GM21825 (cell line): ENCODE measurements around the gene NDUFB2.
"Not testable (repeated sequence)": the region's sequence is repeated elsewhere in the genome, so short reads cannot be mapped to it uniquely, and the experiment has no call there.

Experiments used
- ATAC-seq: cut with Tn5 transposase; IDR thresholded peaks from one replicate; pipeline ENCODE4 v1.9.1; 2021; ENCODE audit warnings: mild to moderate bottlenecking, moderate library complexity; ENCODE audit not compliant: unreplicated experiment

The NDUFB2 gene

DNA sequence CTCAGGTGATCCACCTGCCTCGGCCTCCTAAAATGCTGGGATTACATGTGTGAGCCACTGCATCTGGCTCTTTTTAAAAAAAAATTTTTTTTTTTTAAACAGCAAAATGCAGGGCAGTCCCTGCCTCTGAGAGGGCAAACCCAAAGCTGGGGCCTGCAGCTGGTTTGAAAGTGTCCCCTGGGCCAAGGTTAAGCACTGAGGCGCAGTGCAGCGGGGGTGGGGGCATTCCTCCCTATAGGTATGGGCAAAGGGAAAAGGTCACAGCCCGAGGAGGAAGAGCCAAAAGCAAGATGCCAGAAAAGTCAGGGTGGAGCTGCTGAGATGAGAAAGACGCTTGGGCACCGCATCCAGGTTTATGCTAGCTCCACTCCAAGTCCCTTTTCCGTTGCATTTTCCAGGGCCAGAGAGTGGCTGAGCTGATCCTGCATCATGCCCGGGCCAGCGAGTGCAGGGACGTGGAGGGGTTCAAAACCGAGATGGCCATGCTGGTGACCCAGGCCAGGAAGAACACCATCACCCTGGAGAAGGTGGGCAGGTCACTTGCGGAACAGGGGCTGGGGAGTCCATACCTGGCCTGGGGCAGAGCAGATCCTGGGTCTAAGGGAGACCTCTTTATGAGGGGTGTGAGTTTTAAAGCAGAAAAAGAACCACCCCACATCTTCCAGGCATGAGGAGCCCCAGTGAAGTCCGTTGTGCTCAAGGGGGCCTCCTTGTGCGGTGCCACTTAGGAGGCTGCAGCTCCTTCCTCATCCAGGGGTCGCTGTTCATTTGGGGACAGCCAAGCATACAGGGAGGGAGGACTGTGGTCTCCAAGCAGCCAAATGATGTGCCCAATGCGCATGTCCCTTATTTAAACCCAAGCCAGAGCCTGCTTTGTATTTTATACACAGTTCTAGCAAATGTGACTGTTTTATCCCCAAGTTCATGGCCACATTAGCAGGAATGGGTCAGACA is 7.0 kb upstream of the NDUFB2 start:
- no peak for ATAC-seq

DNA sequence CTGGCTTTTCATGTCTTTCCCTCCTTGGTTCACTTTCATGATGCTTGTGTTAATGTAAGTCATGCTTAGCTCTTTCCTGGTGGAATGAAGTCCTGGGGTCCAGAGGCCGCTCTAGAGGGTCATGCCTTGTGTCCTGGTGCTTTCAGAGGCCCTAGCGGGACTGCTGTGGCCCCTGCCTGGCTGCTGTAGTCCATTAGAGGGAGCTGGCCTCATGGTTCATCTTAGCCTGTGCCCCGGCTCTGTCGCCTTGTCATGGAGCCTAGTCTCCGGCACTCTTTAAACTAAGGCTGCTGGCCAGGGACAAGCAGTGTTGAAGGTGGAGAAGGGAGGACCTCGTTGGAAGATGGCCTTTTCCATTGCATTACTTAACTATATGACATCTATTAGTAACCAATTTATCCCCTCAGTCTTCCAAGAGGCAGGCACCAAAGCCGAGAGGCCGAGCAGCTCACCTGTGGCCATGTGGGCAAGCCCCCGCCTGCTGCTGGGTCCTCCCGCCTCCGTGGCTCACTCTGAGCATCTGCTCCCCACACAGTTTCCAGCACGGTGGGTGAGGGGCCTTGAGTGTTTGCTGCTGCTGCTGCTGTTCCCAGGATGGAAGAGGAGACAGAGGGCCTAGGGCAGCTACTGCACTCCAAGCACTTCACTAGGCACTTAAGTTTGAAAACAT is 5.0 kb upstream of the NDUFB2 start:
- no peak for ATAC-seq

- not testable (repeated sequence) for ATAC-seq
Observed at GRCh38 chr7:140693849-140694248, 2.7 kb upstream of the NDUFB2 start.

- no peak for ATAC-seq
Observed at GRCh38 chr7:140694592-140694991, 1.9 kb upstream of the NDUFB2 start.

DNA sequence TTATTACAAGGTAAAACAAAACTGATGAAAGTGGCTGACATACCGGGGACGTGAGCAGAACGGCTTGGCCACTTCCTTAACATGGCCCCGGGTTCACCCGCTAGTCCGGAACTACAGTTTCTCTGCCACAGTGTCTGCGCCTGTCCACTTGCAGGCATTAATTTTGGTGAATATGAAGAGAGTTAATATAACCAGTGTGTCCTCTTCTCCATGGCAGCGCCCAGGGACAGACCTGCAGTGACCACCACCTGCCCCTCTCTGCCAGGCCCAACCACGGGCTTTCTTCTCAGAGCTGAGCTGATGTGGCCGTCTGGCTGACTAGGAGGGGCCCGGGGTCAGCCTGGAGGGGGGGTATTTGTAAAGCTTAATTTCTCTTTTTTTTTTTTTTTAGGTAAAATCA is 1.1 kb upstream of the NDUFB2 start:
- ATAC-seq, result no peak

DNA sequence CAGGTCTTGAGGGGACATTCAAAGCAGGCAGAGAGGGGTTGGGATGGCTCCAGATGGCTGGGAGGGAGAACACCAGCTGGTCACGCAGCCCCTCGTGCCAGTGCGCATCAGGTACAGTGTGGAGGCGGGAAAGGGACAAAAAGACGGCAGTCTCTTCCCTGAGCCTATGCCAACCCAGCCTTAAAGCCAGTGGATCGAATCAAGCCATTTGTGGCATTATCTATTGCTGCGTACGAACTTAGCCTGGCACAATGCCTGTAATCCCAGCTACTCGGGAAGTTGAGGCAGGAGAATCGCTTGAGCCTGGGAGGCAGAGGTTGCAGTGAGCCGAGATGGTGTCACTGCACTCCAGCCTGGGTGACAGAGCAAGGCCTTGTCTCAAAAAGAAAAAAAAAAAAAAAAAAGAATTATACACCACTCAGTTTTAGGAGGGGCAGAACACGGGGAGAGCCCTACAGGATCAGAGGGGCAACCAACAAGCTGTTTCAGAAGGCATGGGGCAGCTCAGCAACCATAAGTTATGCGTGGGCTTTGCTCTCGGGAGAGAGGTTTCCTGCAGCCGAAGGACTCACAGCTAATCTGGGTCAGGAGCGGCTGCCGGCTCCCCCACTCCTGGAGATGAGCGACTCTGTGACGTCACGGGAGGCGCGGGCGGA is 356 bp upstream of the NDUFB2 start:
- no peak for ATAC-seq

- ATAC-seq, result no peak
Observed at GRCh38 chr7:140697447-140698143, 1.1 kb downstream of the NDUFB2 start.

DNA sequence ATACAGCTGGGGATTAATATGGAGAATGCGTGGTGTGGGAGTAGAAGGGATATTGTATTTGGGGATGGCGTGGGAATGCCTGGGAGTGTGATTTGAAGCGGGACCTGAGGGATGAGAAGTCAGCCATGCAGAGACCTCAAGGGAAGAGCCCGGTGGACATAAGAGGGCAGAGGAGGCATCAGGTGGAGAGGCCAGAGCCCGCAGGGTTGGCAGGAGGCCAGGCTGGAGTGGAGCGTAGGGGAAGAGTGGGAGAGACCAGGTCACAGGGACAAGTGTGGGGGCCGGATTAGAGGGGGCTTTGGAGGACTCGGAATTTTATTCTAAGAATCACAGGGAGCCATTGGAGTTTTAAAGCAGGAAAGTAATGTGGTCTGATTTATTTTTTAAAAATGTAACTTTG is 2.0 kb downstream of the NDUFB2 start:
- no peak for ATAC-seq

DNA sequence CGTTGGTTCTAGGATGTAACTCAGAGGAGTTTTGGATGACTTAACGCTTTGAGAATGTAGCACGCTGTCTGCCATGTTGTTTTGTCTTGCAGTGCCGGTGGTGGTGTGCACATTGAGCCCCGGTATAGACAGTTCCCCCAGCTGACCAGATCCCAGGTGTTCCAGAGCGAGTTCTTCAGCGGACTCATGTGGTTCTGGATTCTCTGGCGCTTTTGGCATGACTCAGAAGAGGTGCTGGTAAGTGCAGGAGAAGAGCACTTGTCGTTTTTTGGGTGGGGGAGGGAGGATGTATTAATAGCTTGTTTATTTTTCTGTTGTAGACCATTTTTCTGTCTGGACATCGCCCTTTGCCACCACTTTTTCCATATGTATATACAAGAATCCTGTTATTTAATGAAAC is 6.3 kb downstream of the NDUFB2 start:
- no peak for ATAC-seq

DNA sequence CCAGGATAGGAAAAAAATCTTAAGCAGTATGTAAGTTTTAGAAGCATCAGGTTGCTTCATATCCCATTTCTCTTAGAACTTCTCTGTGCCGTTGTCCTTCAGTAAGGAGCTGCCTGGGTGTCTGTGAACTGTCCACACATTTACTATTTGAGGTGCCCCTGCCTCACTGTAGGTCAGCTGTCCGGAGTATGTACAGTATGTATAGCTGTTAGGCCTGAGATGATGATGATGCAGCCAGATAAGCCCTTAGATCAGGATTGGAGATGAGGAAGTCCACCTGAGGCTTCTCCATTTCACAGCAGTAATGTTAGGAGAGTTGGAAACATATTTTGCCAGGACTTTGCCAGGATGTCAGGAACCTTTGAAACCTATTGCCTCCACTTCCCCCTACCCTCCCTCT is 7.7 kb downstream of the NDUFB2 start:
- no peak for ATAC-seq

GRCh38 chr7:140707132-140707531 is 10.6 kb downstream of the NDUFB2 start:
- ATAC-seq, result no peak

DNA sequence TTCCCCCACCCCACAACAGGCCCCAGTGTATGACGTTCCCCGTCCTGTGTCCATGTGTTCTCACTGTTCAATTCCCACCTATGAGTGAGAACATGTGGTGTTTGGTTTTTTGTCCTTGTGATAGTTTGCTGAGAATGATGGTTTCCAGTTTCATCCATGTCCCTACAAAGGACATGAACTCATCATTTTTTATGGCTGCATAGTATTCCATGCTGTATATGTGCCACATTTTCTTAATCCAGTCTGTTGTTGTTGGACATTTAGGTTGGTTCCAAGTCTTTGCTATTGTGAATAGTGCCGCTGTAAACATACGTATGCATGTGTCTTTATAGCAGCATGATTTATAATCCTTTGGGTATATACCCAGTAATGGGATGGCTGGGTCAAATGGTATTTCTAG is 12.3 kb downstream of the NDUFB2 start:
- ATAC-seq, result not testable (repeated sequence)

DNA sequence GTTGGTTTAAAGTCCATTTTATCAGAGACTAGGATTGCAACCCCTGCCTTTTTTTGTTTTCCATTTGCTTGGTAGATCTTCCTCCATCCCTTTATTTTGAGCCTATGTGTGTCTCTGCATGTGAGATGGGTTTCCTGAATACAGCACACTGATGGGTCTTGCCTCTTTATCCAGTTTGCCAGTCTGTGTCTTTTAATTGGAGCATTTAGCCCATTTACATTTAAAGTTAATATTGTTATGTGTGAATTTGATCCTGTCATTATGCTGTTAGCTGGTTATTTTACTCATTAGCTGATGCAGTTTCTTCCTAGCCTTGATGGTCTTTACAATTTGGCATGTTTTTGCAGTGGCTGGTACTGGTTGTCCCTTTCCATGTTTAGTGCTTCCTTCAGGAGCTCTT is 15.9 kb downstream of the NDUFB2 start:
- ATAC-seq, result not testable (repeated sequence)

GRCh38 chr7:140714331-140715040 is 18.0 kb downstream of the NDUFB2 start:
- no peak for ATAC-seq

GRCh38 chr7:140719721-140720120 is 23.2 kb downstream of the NDUFB2 start:
- no peak for ATAC-seq

DNA sequence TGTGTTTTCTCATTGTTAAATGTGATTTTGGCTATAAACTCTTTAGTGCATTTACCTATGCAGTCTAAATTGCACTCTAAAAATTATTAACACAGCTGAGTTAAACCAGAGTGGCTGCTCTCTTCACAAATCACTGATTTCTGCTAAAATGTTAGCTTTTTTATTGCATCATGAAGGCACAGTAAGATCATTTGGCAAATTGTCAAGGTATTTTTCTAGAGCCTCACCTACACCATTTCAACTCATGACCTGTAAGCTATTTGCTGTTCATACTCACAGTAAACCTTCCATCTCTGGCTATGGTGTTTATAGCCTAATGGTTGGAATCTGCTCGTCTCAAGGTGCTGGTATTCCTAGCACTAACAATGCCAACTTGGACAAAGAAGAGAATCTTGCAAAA is 25.7 kb downstream of the NDUFB2 start:
- no peak for ATAC-seq

DNA sequence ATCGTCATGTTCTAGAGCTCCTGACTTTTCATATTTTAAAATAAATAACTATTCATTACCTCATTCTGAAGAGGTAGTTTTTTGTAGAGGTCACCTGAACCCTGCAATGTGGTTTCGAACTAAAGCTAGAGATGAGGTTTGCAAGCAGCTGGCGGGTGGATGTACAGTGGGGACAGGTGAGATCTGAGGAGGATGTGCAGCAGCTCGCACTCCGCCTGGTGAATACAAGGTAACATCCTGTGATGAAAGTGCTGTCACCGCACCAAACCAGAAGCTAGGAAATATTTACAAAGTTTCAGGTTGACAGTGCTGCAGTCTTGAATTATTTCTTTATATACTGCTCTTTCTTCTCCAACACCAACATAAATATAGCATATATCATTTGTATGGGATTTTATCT is 26.5 kb downstream of the NDUFB2 start:
- ATAC-seq, result no peak

GRCh38 chr7:140723574-140723973 is 27.1 kb downstream of the NDUFB2 start:
- ATAC-seq, result no peak

DNA sequence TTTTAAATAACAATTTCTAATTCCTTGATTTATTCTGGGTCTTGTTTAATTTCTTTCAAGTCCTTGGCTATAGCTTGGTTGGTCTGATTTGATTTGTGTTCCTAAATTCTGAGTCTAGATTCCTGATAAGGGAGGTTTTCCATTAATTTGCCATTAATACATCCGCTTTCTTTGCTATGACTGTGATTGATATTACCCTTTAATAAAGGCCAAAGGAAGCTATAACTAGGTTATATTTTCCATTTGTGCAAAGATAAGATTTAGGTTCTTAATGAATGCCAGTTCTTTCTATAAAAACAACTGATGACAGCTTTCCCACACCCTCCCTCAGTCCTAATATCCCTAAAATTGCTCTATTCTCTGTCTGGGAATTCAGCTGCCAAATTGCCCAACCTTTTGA is 28.2 kb downstream of the NDUFB2 start:
- no peak for ATAC-seq

DNA sequence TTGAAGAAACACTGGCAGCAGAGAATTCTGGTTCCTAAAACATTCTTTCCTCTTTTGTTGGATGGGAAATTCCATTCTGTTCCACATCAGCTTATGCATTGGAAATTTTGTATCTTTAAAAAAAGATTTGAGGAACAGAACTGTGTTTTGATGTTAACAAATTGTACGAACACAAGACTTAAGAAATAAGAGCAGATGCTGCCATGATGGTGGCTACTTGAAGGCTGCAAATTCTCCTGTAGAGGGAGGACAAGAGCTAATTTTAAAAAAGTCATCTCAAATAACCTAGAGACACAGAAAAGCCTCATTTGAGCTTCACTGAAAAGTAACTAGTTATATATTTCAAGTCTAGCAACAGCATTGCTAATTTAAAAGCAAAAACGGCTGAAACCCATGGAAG is 29.8 kb downstream of the NDUFB2 start:
- no peak for ATAC-seq
